NAMALWA (cell line): Measurements from ENCODE around the gene PFDN5.
"Not testable (repeated sequence)": the region's sequence is repeated elsewhere in the genome, so short reads cannot be mapped to it uniquely, and the experiment has no call there.

ENCODE experiments used
- DNase-seq: peaks from one replicate; pipeline ENCODE4 v3.0.0-alpha.2; 2015; ENCODE audit warnings: low spot score

Gene PFDN5

DNA sequence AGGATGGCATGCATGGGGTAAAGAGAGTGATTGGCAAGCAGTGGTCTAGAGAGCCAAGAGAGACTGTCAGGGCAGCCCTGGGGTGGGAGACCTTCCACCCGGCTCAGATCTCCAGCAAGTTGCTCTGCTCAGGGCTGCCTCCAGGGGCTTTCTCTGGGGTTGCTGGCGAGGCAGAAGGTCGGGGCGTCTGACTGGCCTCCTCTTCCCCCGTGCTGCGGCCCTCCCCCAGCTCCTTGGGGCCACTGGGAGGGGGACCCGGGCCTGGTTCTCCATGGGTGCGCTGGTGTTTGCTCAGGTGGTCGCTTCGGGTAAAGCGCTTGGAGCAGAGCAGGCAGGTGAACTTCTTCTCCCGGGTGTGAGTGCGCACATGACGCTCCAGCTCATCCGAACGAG lies 32.7 kb downstream of the PFDN5 start:
- DNase-seq, result peak; percentile 45

DNA sequence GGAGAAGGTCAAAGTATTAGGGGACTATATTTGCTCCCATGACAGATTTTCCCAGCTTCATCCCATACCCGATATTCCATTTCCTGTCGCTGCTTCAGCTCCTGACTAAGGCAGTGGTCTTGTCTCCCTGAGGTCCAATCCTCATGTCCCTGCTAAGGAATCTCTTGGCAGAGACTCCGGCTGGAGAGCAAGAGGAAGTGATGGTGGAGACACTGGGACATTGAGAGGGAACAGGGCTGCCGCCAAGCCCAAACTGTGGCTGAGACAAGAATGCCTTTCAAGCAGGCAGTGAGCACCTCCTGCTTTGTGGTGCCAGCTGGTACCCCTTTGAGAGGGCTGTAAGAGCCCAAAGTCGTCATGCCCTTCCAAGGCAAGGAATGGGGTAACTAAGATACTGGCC lies 35.3 kb downstream of the PFDN5 start:
- DNase-seq, result no peak

DNA sequence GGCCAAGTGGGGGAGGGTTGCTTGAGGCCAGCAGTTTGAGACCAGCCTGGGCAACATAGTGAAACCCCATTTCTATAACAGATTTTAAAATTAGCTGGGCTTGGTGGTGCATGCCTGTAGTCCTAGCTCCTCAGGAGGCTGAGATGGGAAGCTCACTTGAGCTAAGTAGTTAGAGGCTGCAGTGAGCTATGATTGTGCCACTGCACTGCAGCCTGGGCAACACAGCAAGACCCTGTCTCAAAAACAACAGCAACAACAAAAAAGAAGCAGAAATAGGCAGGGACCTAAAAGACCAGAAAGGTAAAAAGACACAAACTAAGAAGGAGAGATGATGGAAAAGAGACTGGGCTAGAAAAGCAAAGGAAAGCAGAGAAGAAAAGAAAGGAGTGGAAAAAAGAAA lies 37.0 kb downstream of the PFDN5 start:
- not testable (repeated sequence) for DNase-seq

DNA sequence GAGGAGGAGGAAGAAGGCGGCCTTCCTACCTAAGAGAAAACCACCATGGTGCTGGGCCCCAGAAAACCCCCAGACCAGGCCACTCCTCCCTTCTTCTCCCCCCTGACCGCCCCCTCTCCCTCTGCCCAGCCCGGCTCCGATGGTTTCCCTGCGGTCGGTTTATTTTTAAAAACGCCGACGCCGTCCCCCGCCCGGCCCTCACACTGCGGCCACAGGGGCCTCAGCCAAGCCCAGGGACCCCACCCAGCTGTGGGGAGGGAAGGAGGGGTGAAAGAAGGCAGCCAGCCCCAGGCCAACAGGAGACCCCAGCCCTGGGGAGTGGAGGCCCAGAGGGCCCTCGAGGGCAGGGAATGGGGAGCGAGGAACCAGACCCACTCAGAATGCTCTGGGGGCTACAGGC lies 37.4 kb downstream of the PFDN5 start:
- DNase-seq, result no peak

DNA sequence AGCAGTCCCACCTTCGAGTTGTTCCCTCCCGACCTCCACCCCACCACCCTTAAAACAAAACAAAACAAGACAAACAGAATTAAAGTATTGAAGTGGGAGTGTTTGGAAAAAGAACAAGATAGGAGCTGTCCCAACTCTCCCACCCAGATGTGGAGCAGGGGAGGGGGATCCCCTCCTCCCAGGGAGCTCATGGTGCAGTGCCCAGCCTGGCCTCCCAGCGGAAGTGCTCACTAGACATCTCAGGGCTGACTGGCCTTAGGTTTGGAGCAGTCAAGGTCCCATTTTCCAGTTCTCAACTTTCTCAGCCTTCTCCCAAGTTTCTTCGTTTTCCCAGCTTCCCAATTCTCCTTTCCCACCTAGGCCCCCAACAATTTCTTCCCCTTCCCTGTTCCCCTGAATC lies 37.9 kb downstream of the PFDN5 start:
- DNase-seq, result no peak

DNA sequence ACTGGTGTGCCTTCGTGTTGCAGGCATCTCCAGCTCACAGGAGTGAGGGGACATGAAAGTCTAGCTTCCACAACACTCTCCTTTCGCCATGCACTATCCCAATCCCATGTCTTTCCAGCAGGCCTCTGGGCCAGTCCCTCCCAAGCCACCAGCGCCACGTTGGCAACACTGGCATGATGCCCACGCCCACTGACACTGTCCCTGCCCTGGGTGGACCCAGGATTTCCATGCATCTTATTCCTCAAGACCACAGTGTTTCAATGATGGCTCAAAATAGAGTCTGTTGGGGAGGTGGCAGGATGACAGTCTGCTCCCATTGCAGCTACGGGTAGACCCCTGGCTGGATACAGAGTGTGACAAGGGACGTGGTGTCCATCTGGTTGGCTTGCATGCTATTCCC lies 38.5 kb downstream of the PFDN5 start:
- DNase-seq, result no peak

DNA sequence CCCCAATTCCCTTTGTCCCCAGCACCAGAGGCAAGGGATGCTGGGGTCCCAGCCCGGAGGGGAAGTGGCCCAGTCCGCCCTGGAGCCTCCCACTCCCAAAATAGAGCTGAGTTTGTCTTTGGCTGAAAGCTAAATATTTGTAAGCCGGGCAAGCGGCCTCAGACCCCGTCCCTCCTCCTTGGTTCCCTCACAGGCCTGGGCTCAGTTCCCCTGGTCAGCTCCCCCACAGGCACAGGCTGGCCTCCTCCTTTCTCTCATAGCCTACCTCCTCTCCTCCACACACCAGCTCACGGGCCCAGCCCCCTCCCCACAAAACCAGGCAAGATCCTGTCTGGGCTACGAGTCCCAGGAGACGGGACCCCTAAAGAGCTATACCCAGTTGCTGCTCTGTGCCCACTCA lies 39.5 kb downstream of the PFDN5 start:
- DNase-seq, result no peak

DNA sequence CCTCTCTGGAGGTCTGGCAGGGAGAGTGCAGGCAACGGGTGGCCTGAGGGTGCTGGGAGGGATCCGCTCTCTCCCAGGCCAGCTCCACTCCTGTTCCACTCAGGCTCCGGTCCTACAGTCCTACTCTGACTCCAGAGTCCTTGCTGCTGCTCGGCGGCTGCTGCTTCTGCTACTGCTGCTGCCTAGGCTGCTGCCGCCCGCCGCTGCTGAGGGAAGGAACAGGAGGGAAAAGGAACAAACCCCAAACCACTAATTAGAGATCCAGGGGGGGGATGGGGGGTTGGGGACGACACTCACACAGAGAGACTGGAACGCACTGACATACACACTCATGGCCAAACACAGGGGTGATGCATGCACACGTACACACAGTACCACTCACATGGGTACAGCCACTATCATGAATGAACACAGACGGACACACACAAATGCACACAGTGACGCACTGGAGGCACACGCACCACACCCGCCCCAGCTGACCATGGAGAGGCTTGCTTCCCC lies 40.9 kb downstream of the PFDN5 start, which contains the start of gene SP7:
TSS of gene SP7 (minus strand) at position 174 of the 501 bp plus-strand sequence. CDS start 708 bp downstream, outside the sequence.
- no peak for DNase-seq

DNA sequence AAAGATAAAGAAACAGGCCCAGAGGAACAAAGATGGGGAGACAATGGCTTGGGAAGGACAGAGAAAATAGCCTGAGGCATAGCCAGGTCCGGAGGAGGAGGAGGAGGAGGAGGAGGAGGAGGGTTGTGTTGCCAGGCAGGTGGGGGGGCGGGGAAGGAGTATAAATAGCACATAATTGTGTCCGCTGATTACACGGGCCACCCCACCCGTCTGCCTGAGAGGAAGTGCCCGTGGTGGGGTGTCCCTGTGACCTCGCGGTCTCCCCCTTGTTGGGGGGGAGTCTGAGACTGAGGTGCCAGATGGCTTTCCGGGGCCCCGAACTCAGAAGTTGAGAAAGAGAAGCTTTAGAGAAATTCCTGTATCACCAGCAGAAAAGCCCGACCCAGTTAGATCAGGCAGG lies 42.7 kb downstream of the PFDN5 start:
- no peak for DNase-seq

DNA sequence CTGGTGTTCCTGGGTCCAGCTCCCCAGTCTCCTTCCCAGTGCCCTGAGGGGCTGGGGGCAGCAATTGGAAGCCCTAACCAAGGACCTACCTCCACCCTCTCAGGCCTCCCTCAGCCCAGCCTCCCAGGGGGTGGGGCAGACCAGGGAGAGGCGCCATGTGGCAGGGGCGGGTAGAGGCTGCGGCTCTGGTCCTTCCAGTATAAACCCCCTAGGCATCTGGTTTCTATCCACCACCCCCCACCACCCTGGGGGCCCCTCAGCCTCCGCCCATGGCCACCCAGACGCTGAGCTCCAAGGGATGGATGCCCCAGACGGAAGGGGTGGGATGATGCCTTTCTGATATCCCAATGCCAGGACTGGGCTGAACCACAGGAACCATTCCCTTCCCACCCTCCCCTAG lies 43.6 kb downstream of the PFDN5 start:
- no peak for DNase-seq

DNA sequence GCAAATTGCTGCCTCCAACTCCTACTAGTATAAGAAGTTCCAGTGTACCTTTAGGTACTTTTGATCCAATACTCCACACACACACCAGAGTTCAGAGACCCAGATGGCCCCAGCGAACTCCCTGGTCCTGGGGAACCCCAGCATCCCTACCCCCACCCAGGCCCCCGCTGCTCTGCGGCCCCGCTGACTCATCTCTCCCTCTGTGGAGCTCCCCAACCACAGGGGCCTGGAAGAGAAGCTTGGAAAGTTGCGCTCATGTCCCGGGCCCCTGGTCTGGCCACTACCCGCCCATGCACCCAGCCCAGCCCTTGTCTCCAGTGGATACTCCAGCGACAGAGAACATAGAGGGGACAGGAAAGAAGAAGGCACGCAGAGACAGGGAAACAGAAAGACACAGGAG lies 45.1 kb downstream of the PFDN5 start:
- DNase-seq, result no peak

DNA sequence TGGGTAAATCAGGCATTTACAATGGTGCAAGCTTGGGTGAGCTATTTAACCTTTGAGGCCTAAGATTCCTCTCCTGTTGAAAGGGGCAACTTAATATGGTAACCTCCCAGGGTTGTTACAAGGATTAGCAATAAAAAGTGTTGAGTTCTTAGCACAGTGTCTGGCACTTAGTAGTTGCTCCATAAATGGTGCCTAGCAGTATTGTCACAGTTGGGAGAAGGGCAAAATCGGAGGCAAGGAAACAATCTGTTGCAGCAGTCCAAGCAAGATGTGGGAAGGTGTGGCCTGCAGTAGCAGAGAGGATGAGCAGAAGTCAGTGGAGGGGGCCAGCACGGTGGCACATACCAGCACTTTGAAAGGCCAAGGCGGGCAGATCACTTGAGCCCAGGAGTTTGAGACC lies 48.1 kb downstream of the PFDN5 start:
- no peak for DNase-seq

DNA sequence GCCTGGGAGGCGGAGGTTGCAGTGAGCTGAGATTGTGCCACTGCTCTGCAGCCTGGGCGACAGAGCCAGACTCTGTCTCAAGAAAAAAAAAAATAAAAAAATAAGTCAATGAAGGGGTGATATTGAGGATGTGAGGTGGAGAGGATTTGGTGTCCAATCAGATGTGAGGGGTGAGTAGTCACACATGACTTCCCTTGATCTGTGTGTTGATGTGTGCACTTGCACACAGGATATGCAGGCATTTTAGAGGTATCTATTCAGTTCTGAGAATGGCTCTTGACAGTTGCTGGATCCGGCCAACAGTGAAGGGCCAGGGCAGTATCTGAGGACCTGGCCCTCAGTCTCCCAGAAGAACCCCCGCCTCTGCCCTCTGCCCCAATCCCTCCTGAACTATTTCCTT lies 48.6 kb downstream of the PFDN5 start:
- DNase-seq, result no peak

DNA sequence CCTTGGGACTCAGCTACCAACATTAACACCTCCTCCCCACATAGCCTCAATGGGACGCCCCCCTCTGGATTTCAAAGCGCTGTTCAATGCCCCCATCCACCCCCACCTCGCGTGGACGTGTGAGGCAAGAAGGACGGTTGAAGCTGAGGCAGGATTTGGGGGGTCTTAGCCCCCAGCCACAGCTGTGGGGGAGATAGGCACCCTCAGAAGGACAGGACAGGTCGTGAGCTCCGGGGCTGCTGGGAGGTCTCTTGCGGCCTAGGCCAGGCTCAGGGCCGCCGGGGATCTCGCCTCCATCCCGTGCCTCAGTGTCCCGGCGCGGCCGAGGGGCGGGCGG lies 49.1 kb downstream of the PFDN5 start:
- DNase-seq, result no peak

DNA sequence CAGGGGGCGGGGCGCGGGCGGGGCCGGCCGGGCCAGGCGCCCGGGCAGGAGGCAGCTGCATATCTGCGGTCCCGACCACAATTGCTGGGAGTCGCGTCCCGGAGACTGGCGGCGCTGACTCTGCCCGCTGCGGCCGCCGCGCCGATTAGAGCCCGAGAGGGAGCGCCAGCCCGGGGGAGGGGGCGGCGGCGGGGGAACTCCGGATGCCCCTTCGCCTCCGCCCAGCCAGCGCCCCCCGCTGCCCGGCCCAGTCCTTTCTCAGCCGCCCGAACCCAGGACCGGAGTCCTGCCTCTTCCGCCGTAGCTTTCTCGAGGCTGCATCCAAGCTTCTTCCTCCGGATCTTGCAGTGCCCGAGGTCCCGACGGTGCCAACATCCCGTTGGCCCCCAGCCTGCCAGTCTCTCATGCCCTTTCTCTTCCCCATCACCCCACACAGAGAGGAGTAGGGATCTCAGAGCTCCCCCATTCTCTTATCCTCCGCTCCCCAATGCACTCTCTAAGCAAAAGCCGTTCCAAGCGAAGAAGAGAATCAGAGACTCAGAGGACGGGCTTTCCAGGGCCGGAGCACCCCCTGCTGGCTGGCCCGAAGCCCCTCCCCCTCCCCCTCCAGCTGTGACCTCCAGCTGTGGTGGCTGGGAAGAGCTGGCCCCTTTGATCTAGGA lies 49.6 kb downstream of the PFDN5 start:
- DNase-seq, result peak; percentile 47

DNA sequence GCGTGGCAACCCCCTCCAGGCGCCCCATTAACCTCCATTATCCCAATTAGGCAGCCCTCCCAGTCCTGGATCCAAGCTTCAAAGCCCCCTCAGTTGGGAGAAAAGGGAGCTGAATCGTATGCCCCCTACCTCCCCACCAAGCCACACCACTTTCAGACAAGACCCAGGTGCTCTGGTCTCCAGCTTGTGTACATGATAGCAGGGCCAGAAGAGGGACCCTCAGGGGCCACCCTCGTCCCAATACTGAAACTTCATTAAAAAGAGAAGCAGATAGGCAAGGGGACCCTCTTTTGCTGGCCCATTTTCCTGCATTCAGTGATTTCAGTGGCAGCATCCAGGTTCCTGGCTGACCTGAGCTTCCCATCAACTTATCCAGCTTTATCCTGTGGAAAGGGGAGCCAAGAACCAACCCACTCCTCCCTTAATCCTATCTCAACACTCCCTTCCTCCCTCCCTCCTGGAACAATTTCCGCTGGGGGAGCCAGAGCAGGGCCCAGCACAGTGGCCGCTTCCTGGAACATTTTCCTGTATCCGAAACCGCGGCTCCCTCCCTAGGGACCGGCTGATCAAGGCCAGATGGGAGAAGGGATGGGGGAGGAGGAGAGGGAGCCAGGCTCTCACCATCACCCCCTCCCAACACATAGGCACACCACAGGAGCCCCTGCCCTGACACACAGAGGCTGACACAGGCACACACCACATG lies 50.3 kb downstream of the PFDN5 start:
- no peak for DNase-seq

DNA sequence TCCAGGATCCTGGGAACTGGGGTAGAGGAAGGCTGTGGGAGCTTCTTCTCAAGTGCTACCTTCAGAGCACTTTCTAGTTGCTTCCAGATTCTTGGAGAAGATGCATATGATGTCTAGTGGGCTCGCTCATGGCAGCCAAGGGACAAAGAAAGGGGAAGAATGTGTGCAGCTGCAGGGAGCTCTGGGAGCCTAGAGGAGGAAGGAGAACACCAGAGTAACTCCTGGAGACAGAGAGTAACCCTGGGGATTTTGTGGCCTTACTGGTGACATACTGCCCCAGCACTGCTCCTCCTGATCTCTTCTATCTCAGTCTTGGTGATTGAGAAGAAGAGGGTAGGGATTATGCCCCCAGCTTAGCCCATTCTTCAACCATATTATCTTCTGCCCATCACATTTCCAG lies 51.1 kb downstream of the PFDN5 start:
- no peak for DNase-seq

DNA sequence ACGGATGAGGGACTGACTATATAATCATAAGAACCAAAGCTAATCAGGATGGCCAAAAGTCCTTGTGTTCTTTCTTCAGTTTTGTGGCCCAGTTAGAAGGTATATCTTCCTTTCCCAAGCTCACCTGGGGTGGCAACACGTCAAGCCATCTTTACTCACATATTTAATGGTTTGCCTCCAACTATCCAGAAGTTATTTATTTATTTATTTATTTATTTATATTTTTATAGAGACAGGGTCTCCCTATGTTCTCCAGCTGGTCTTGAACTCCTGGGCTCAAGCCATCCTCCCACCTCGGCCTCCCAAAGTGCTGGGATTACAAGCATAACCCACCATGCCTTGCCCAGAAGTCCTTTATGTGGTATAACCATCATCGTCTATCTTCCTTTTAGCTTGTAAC lies 52.6 kb downstream of the PFDN5 start:
- no peak for DNase-seq
